Lower lobe of right lung (tissue), 2 donors: ENCODE data around the gene RAD52. TPM values are rescaled to one million over a fixed set of nuclear protein-coding genes. Genes with fewer than 3 reads are reported as not detected.

Experiments used
- ATAC-seq, 2 donors: fragments of 200-7000 bp; cut with Tn5 transposase; one replicate each; pipeline ENCODE4 v1.9.1; 2020 to 2022; ENCODE audit warnings: mild to moderate bottlenecking in 2 of 2, moderate library complexity in 2 of 2
- DNase-seq: peaks from one replicate; pipeline ENCODE4 v3.0.0-alpha.2; 2020
- H3K27ac ChIP-seq: fragments of 200-600 bp; one replicate; pipeline ENCODE4 v1.8.0; 2022
- H3K27me3 ChIP-seq: fragments of 200-600 bp; one replicate; pipeline ENCODE4 v1.8.0; 2022; ENCODE audit warnings: low read depth
- H3K36me3 ChIP-seq: fragments of 200-600 bp; one replicate; pipeline ENCODE4 v1.8.0; 2022; ENCODE audit warnings: mild to moderate bottlenecking
- H3K4me1 ChIP-seq: fragments of 200-600 bp; one replicate; pipeline ENCODE4 v1.8.0; 2022
- H3K4me3 ChIP-seq: fragments of 200-600 bp; one replicate; pipeline ENCODE4 v1.8.0; 2022; ENCODE audit warnings: mild to moderate bottlenecking
- H3K9me3 ChIP-seq: fragments of 200-600 bp; one replicate; pipeline ENCODE4 v1.8.0; 2022
- intact Hi-C: fragments of 100-400 bp; cut with DNase I; formaldehyde crosslinking; loops from one replicate; pipeline ENCODE4 v1.11.0; 2022
- total RNA-seq: library from RNA; stranded (reverse); fragmentation: NEBNext Ultra II Directional; extraction: Animal tissue kit (Norgen Biotek cat#: 25700); gene quantifications from one replicate; pipeline ENCODE4 v1.2.1, GENCODE V29; 2021
- TF ChIP-seq, protein P1 (sequence below): fragments of 200-600 bp; IDR thresholded peaks from one replicate; pipeline ENCODE4 v1.8.0; 2022; ENCODE audit warnings: antibody characterized with exemption, mild to moderate bottlenecking
- donor health status: DM: no; HTN: yes; CAD: no; lungs with severe emphysema.

Gene RAD52
- total RNA-seq, 1 donor from 2014 or later: 12.2 TPM

DNA sequence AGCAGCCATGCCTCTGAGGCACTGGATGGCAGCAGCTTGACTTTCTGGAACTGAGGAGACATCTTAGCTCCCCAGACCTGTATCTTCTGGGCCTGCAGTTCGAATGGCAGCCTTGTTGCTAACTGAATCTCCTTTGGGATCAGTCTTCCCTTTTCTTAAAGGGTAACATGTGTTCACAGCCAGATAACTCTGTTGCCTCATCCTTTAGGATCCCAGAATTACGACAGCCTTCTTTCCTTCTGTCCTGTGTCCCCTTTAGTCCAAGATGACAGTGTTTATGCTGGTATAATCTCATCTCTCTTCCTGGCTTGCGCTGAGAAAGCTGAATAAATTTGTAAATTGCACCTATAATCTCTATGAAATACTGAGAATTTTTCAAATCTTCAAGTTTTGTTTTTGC, 32.5 kb upstream of the RAD52 start:
- no peak for ATAC-seq
- intact Hi-C loops: no loop called here
- H3K27me3 ChIP-seq: no peaks in the 10 kb centered on the region
- H3K9me3 ChIP-seq: no peaks in the 10 kb centered on the region
- H3K4me1 ChIP-seq: no peaks in the 10 kb centered on the region
- TF ChIP-seq, protein P1, sequence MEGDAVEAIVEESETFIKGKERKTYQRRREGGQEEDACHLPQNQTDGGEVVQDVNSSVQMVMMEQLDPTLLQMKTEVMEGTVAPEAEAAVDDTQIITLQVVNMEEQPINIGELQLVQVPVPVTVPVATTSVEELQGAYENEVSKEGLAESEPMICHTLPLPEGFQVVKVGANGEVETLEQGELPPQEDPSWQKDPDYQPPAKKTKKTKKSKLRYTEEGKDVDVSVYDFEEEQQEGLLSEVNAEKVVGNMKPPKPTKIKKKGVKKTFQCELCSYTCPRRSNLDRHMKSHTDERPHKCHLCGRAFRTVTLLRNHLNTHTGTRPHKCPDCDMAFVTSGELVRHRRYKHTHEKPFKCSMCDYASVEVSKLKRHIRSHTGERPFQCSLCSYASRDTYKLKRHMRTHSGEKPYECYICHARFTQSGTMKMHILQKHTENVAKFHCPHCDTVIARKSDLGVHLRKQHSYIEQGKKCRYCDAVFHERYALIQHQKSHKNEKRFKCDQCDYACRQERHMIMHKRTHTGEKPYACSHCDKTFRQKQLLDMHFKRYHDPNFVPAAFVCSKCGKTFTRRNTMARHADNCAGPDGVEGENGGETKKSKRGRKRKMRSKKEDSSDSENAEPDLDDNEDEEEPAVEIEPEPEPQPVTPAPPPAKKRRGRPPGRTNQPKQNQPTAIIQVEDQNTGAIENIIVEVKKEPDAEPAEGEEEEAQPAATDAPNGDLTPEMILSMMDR: no peak
- H3K36me3 ChIP-seq: no peaks in the 10 kb centered on the region
- no peak overlapping the region for H3K4me3 ChIP-seq
- no peak for DNase-seq
- H3K27ac ChIP-seq: no peak overlapping the region

DNA sequence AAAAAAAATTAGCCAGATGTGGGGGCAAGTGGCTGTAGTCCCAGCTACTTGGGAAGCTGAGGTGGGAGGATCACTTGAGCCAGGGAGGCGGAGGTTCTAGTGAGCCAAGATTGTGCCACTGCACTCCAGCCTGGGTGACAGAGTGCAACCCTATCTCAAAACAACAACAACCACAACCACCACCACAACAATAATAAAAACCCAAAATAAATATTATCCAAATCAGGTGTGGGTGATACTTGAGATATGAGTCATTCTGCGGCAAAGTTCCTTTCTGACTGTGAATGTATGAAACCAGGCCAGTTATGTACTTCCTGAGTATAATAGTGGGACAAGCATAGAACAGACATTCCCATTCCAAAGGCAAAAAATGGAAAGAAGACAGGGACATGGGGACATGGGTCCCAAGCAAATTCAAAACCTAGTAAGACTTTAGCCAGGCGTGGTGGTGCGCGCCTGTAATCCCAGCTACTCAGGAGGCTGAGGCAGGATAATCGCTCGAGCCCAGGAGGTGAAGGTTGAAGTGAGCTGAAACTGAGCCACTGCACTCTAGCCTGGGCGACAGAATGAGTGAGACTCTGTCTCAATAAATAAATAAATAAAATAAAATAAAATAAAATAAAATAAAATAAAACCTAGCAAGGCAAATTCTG, 31.8 kb upstream of the RAD52 start:
- TF ChIP-seq, protein P1: no peak
- intact Hi-C loops: no loop called here
- H3K4me3 ChIP-seq: no peak overlapping the region
- H3K27me3 ChIP-seq: no peaks in the 10 kb centered on the region
- ATAC-seq: no peak
- DNase-seq: no peak
- H3K9me3 ChIP-seq: no peaks in the 10 kb centered on the region
- H3K4me1 ChIP-seq: no peaks in the 10 kb centered on the region
- no peak overlapping the region for H3K27ac ChIP-seq
- H3K36me3 ChIP-seq: no peaks in the 10 kb centered on the region

DNA sequence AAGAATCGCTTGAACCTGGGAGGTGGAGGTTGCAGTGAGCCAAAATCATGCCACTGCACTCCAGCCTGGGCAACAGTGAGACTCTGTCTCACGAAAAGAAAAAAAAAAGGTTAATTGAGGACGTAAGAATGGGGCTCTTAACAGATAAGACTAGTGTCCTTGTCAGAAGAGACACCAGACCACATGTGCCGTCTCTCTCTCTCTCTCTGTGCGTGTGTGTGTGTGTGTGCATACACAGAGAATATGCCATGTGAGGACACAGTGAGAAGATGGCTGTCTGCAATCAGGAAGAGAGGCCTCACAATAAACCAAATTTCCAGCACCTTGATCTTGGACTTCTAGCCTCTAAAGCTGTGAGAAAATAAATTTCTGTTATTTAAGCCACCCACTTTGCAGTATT, 29.9 kb upstream of the RAD52 start:
- H3K27ac ChIP-seq: no peak overlapping the region
- H3K27me3 ChIP-seq: no peaks in the 10 kb centered on the region
- H3K4me3 ChIP-seq: no peak overlapping the region
- no peaks in the 10 kb centered on the region for H3K9me3 ChIP-seq
- no peaks in the 10 kb centered on the region for H3K4me1 ChIP-seq
- H3K36me3 ChIP-seq: no peaks in the 10 kb centered on the region
- intact Hi-C loops: no loop called here
- ATAC-seq (no peak), DNase-seq (no peak)
- TF ChIP-seq, protein P1: no peak

DNA sequence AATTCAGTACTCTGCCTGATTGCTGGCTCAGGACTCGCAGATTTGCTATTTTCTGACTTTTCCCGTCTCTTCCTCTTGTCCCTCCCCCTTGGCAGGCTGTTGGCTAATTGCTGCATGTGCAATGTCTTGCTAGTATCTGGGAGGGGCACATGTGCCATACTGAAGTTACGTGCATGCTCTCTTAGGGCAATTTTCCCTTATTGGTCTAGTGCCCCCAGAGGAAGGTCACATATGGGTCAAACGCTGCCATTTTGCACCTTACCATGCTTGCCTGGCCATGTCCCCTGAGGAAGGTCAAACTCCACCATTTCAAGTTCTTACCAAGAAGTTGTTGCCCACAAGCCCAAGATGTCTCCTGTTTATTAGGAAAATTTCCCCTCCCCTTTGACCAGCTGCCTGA, 27.7 kb upstream of the RAD52 start:
- Histone ChIP-seq H3K4me1 (no peaks in the 10 kb centered on the region), H3K36me3 (no peaks in the 10 kb centered on the region), H3K27me3 (no peaks in the 10 kb centered on the region), H3K27ac (no peak overlapping the region), H3K9me3 (no peaks in the 10 kb centered on the region), H3K4me3 (no peak overlapping the region)
- TF ChIP-seq, protein P1: no peak
- DNase-seq (no peak), ATAC-seq (no peak)
- intact Hi-C loops: no loop called here

DNA sequence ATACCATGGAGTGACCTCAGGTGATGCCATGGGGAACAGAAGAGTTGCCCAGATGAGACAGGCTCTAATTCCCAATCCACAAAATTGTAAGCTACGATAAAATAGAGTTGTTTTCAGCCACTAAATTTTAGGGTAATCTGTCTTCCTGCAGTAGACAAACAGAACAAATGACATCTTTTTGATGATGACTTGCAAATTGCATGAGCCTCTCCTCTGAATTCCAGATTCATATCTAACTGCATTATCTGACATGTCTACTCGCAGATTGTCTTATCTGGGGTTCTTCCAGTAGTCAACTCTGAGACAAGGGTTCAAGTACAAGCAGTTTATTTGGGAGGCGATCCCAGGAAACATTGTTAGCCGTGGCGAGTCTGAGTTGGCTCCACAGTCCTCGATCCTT, 27.1 kb upstream of the RAD52 start:
- Histone ChIP-seq H3K27ac (no peak overlapping the region), H3K4me3 (no peak overlapping the region), H3K4me1 (no peaks in the 10 kb centered on the region), H3K27me3 (no peaks in the 10 kb centered on the region), H3K36me3 (no peaks in the 10 kb centered on the region), H3K9me3 (no peaks in the 10 kb centered on the region)
- intact Hi-C loops: no loop called here
- ATAC-seq (no peak), DNase-seq (no peak)
- TF ChIP-seq, protein P1: no peak
